HG02610 (cell line): ENCODE data around the gene TSSK2.
"Not testable (repeated sequence)": the region's sequence is repeated elsewhere in the genome, so short reads cannot be mapped to it uniquely, and the experiment has no call there.

Experiments
- ATAC-seq: cut with Tn5 transposase; IDR thresholded peaks from one replicate; pipeline ENCODE4 v1.9.1; 2021; ENCODE audit warnings: mild to moderate bottlenecking, moderate library complexity; ENCODE audit not compliant: unreplicated experiment

TSSK2 gene

DNA sequence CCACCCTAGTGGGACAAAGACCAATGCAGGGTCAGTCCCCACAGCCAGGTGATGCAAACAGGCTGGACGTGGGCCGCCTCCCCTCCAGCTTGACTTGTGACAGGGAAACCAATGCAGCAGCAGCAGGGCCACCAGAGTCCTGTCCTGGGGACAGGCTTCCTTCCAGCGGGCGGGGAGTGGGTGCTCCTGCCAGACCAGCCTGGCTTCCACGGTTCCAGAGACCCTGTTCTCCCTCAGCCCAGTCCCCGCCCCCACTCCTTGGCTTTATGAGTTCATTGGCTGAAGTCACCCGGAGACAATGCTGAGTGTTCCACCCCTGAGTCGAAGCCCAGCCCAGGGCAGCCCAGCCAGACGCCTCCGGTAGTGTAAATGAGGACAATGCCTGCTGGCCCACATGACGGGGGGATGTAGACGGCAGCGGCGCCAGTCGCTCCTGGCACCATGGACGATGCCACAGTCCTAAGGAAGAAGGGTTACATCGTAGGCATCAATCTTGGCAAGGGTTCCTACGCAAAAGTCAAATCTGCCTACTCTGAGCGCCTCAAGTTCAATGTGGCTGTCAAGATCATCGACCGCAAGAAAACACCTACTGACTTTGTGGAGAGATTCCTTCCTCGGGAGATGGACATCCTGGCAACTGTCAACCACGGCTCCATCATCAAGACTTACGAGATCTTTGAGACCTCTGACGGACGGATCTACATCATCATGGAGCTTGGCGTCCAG, at the start of gene TSSK2:
Gene TSSK2, plus strand, starts transcription at position 350 of the 726 bp plus-strand sequence. Its CDS starts 92 bp downstream, at position 442.
- ATAC-seq: no peak

GRCh38 chr22:19081351-19081750, 49.8 kb upstream of the TSSK2 start:
- no peak for ATAC-seq

DNA sequence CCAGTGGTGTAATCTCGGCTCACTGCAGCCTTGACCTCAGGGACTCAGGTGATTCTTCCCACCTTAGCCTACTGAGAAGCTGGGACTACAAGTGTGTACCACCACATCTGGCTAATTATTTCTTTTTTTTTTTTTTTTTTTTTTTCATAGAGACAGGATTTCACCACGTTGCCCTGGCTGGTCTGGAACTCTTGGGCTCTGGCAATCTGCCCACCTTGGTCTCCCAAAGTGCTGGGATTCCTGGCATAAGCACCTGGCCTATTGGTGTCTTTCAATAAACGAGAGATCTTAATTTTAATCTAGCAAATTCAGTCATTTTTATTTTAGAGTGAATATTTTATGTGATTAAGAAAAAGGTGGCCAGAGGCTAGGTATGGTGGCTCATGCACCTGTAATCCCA, 49.0 kb upstream of the TSSK2 start:
- ATAC-seq: no peak

- no peak for ATAC-seq
Measured at GRCh38 chr22:19082793-19083192, 48.3 kb upstream of the TSSK2 start.

DNA sequence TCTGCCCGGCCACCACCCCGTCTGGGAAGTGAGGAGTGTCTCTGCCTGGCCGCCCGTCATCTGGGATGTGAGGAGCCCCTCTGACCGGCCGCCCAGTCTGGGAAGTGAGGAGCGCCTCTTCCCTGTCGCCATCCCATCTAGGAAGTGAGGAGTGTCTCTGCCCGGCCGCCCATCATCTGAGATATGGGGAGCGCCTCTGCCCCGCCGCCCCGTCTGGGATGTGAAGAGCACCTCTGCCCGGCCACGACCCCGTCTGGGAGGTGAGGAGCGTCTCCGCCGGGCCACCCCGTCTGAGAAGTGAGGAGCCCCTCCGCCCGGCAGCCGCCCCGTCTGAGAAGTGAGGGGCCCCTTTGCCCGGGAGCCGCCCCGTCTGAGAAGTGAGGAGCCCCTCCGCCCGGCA, 47.0 kb upstream of the TSSK2 start:
- not testable (repeated sequence) for ATAC-seq

DNA sequence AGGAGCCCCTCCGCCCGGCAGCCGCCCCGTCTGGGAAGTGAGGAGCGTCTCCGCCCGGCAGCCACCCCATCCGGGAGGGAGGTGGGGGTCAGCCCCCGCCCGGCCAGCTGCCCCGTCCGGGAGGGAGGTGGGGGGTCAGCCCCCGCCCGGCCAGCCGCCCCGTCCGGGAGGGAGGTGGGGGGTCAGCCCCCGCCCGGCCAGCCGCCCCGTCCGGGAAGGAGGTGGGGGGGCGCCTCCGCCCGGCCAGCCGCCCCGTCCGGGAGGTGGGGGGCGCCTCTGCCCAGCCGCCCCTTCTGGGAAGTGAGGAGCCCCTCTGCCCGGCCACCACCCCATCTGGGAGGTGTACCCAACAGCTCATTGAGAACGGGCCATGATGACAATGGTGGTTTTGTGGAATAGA, 46.5 kb upstream of the TSSK2 start:
- not testable (repeated sequence) for ATAC-seq

DNA sequence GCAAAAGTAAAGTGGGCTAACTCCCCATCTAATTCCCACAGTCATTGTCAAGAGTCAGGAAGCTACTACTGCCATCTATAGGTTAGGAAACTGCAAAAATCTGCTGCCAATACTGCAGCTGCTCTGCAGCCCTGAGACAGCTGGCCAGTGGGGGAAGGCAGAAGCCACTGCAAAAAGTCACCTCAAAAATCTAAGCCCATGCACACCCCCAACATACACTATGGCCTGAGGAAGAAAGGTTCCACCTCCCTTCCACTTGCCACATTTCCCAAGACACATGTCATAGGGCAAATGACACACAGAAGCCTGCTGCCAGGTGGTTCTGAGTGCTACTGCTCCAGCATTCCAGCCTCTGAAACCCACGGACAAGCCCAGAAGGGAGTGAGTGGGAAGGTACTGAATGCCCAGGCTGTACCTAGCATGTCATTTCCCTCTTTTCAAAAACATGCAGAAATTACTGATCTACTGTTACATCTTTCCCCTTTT, 45.8 kb upstream of the TSSK2 start:
- no peak for ATAC-seq

DNA sequence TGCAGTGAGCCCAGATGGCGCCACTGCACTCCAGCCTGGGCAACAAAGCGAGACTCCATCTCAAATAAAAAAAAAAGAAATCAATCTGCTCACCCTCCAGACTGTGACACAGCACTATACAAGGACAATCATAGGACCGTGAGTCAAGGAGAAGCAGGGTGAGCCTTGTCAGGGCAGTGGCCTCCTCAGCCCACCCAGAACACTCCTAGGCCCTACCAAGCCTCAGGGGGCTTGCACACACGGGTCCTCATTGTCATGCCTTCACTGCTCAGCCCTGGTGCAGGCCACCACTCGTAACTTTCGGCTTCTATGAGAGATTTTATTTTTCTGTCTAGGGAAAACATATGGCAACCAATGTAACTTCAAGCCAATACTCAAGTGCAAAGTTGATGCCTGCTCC, 44.7 kb upstream of the TSSK2 start:
- no peak for ATAC-seq

GRCh38 chr22:19086896-19087295, 44.2 kb upstream of the TSSK2 start:
- ATAC-seq: no peak

DNA sequence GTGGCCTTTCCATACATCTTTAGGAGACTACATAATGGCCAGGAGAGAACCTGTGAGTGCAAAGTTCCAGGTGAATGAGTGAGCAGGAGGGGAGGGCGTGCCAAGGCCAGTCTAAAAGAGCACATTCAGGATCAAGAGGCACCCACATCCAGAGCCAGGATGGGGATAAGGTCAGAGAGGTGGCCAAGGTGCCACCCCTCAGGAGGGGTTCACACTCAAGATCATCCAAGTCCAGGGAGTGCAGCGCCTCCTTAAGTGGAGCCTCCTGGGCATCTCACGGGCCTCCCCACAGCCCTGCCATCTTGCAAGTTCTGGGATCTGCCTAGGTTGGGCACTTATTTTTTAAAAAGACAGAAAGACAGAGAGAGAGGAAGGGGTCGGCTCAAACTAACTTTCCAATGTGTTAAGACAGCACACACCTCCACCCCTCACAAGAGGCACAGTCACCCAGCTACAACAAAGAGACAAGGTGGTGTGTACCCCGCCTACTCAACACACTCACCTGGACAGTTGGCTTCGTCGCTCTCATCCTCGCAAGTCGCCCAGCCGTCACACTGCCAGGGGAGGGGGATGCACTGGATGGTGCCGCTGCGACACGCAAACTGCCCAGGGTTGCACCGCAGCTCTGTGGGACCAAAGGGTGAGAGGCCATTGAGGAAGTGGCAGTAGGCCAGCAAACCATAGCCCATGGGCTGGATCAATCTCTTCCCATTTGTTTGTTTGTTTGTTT, 42.1 kb upstream of the TSSK2 start:
- ATAC-seq: no peak

GRCh38 chr22:19090183-19090582, 40.9 kb upstream of the TSSK2 start:
- ATAC-seq: no peak

GRCh38 chr22:19090586-19091127, 40.5 kb upstream of the TSSK2 start:
- ATAC-seq: no peak

DNA sequence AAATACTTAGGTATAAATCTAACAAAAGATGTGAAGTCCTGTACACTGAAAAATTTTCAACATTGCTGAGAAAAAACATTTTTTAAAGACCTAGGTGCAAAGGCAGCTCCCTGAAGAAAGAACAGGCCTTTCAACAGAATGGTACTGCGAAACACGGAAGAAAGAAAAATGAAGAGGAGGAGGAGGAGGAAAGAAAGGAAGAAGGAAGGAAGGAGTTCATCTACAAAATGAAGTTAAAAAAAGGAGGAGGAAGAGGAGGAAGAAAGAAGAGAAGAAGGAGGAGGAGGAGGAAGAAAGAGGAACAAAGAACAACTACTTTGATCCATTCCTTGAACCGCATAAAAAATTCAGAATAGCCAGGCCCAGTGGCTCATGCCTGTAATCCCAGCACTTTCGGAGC, 38.4 kb upstream of the TSSK2 start:
- no peak for ATAC-seq

- ATAC-seq: no peak
Measured at GRCh38 chr22:19094393-19094997, 36.6 kb upstream of the TSSK2 start.

- no peak for ATAC-seq
Measured at GRCh38 chr22:19096555-19096954, 34.6 kb upstream of the TSSK2 start.

- ATAC-seq: no peak
Measured at GRCh38 chr22:19097518-19097917, 33.6 kb upstream of the TSSK2 start.

GRCh38 chr22:19098157-19098556, 33.0 kb upstream of the TSSK2 start:
- no peak for ATAC-seq

GRCh38 chr22:19103880-19104821, 27.0 kb upstream of the TSSK2 start:
- no peak for ATAC-seq

DNA sequence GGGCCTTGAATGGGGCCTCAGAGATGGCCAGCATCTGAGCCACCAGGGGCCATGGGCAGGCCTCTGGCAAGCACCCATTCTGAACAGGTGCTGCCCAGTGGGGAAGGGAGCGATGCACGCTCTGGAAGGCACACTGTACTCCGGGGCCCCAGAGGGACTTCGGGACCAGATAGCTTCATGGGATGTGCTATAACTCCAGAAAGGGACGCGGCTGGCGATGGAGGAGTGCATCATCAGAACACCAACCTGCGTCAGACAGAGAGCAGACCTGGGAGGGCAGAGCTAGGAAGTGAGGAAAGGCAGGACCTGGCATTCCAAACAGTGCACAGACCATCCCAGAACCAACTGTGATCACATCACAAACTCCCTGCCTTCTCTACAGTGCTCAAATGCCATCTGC, 25.7 kb upstream of the TSSK2 start:
- ATAC-seq: no peak
